Transverse colon (tissue), 4 donors: Measurements from ENCODE around the gene EXOSC10. TPM values are rescaled to one million over a fixed set of nuclear protein-coding genes. Genes with fewer than 3 reads are reported as not detected.
"Not testable (repeated sequence)": the region's sequence is repeated elsewhere in the genome, so short reads cannot be mapped to it uniquely, and the experiment has no call there.

Experiments used
- DNase-seq: peaks from one replicate; pipeline ENCODE4 v3.0.0-alpha.2; 2019
- H3K27ac ChIP-seq, 4 donors: fragments of 200-600 bp; sonication (generic); 2 replicates each; pipeline ENCODE4 v1.5.1; 2016 to 2018; ENCODE audit warnings: inconsistent platforms in 4 of 4
- H3K27me3 ChIP-seq: fragments of 200-600 bp; sonication (generic); 2 replicates; pipeline ENCODE4 v1.5.1; 2017; ENCODE audit warnings: inconsistent platforms
- H3K36me3 ChIP-seq, 4 donors: fragments of 200-600 bp; sonication (generic); 2 replicates each; pipeline ENCODE4 v1.5.1; 2017 to 2019; ENCODE audit warnings: inconsistent platforms in 4 of 4
- H3K4me1 ChIP-seq, 4 donors: fragments of 200-600 bp; sonication (generic); 2 replicates each; pipeline ENCODE4 v1.5.1; 2017 to 2020; ENCODE audit warnings: inconsistent platforms in 4 of 4
- H3K4me3 ChIP-seq, 4 donors: fragments of 200-600 bp; sonication (generic); 1 replicate in 1 of 4; 2 replicates in 3 of 4; pipeline versions ENCODE4 v1.5.1 to v1.6.1; 2017 to 2019; ENCODE audit warnings: inconsistent platforms in 4 of 4
- H3K9me3 ChIP-seq, 2 donors: fragments of 200-600 bp; sonication (generic); 2 replicates each; pipeline ENCODE4 v1.5.1; 2017 to 2019; ENCODE audit warnings: inconsistent platforms in 2 of 2
- CTCF ChIP-seq, 5 experiments: fragments of 200-600 bp in 3 of 5; fragments of 450-650 bp in 2 of 5; sonication (generic) in 3 of 5; IDR thresholded peaks; 1 replicate in 2 of 5; 2 replicates in 3 of 5; pipeline ENCODE4 v1.5.1; 2016 to 2017; ENCODE audit warnings: antibody characterized with exemption in 5 of 5, inconsistent platforms in 3 of 5, mild to moderate bottlenecking in 2 of 5, moderate library complexity in 1 of 5
- EP300 ChIP-seq: sonication (generic); formaldehyde crosslinking; IDR thresholded peaks from one replicate; pipeline ENCODE4 v1.6.1; 2017; ENCODE audit warnings: antibody characterized with exemption, low read depth
- POLR2A ChIP-seq: fragments of 450-650 bp; IDR thresholded peaks from one replicate; pipeline ENCODE4 v1.6.1; 2016; ENCODE audit warnings: antibody characterized with exemption, mild to moderate bottlenecking, moderate library complexity
- POLR2AphosphoS5 ChIP-seq, 3 donors: sonication (generic); formaldehyde crosslinking; IDR thresholded peaks; one replicate each; pipeline ENCODE4 v1.6.1; 2016; ENCODE audit warnings: antibody characterized with exemption in 3 of 3
- WGBS, 2 donors: methylation state at CpG; one replicate each; pipeline ENCODE4 v1.1.5; 2018; ENCODE audit warnings: low coverage in 1 of 2; 5-methylcytosine and 5-hydroxymethylcytosine counted together
- in situ Hi-C, 4 donors: fragments of 200-750 bp; cut with MboI; loops; one replicate each; pipeline versions ENCODE4 v1.15.0 to v1.15.1; 2017; ENCODE audit warnings: low sequenced_read_pairs in 3 of 4, low pct_ligation_motif_present in 1 of 4, low pct_unique_long_range_greater_than_20kb in 1 of 4
- intact Hi-C: fragments of 100-400 bp; cut with DNase I; formaldehyde crosslinking; loops from one replicate; pipeline ENCODE4 v1.15.1; 2023; ENCODE audit warnings: low total_unique reads
- total RNA-seq, 4 donors: library from RNA; depleted of rRNA; stranded (reverse); fragments of >200 nt; gene quantifications; one replicate each; pipeline ENCODE4 v1.1.0, GENCODE V29; 2016

EXOSC10 gene
- total RNA-seq, 4 donors from 2014 or later = 43.8 to 113 (median 68.7) TPM

- peak; percentile 9 for DNase-seq
- no peak for TF ChIP-seq CTCF (IDR thresholded peaks at IDR 0.05)
- no peak for TF ChIP-seq POLR2AphosphoS5 (IDR thresholded peaks at IDR 0.05)
- no peak for TF ChIP-seq POLR2A
- no peak for TF ChIP-seq EP300
- in situ Hi-C loops = no loop called here
Measured at GRCh38 chr1:11100149-11100493, 452 bp upstream of the EXOSC10 start.

GRCh38 chr1:11098931-11099309 lies 749 bp downstream of the EXOSC10 start:
- Histone ChIP-seq H3K9me3 (no peaks in the 10 kb centered on the region), H3K36me3 (peaks cover 0 to 31% (median 12%) of the 10 kb centered on the region in 4 donors), H3K27me3 (no peaks in the 10 kb centered on the region), H3K4me1 (peaks cover 7 to 17% (median 10%) of the 10 kb centered on the region in 4 donors), H3K27ac (peak overlapping the region; percentile 89 to 93 (median 90)), H3K4me3 (peak overlapping the region; percentile 96 to 99 (median 98))
- TF ChIP-seq CTCF (IDR thresholded peaks at IDR 0.05) = no peak
- TF ChIP-seq EP300 = no peak
- TF ChIP-seq POLR2AphosphoS5 (IDR thresholded peaks at IDR 0.05) = no peak
- no peak for TF ChIP-seq POLR2A
- intact Hi-C loops (no loop called here), in situ Hi-C loops (no loop called here)
- 13 to 16% methylated on average over 5 of the region's 5 CpGs for WGBS, 2 donors
- DNase-seq = no peak

More at GRCh38 chr1:11100149-11100493, 452 bp upstream of the EXOSC10 start:
- 12 to 25% methylated on average over 9 to 13 of the region's 13 CpGs for WGBS, 2 donors
- Histone ChIP-seq H3K4me3 (peak overlapping the region in 3 of 4 donors; percentile 96 to 99 (median 97)), H3K27me3 (no peaks in the 10 kb centered on the region), H3K36me3 (peaks cover 0 to 19% (median 7%) of the 10 kb centered on the region in 4 donors), H3K27ac (peak overlapping the region; percentile 89 to 93 (median 90)), H3K4me1 (peaks cover 7 to 17% (median 10%) of the 10 kb centered on the region in 4 donors), H3K9me3 (no peaks in the 10 kb centered on the region)
- intact Hi-C loops = no loop called here

- H3K4me1 ChIP-seq, intact Hi-C loops, DNase-seq, H3K27me3 ChIP-seq, H3K27ac ChIP-seq, in situ Hi-C loops, H3K9me3 ChIP-seq, H3K4me3 ChIP-seq: not testable (repeated sequence)
- H3K36me3 ChIP-seq = peaks cover 0 to 52% (median 20%) of the 10 kb centered on the region in 4 donors
- WGBS, 2 donors = 100% methylated on average over 3 of the region's 3 CpGs; no CpG with 5 or more reads in 1 of the 2 donors
Measured at GRCh38 chr1:11083784-11084183, 15.9 kb downstream of the EXOSC10 start.

- intact Hi-C loops = no loop called here
- H3K9me3 ChIP-seq = no peaks in the 10 kb centered on the region
- no peaks in the 10 kb centered on the region for H3K27me3 ChIP-seq
- no peaks in the 10 kb centered on the region for H3K4me1 ChIP-seq
- no peak for TF ChIP-seq POLR2AphosphoS5 (IDR thresholded peaks at IDR 0.05)
- TF ChIP-seq POLR2A = no peak
- no peak for TF ChIP-seq CTCF (IDR thresholded peaks at IDR 0.05)
- TF ChIP-seq EP300 = no peak
- no peak for DNase-seq
- peaks cover 0 to 57% (median 16%) of the 10 kb centered on the region in 4 donors for H3K36me3 ChIP-seq
- H3K27ac ChIP-seq = no peak overlapping the region
- 94% methylated on average over 12 of the region's 12 CpGs; no CpG with 5 or more reads in 1 of the 2 donors for WGBS, 2 donors
- H3K4me3 ChIP-seq = no peak overlapping the region
- in situ Hi-C loops = no loop called here
Measured at GRCh38 chr1:11080931-11081330, 18.7 kb downstream of the EXOSC10 start.

- no peak for DNase-seq
- in situ Hi-C loops (no loop called here), intact Hi-C loops (no loop called here)
- 95 to 100% methylated on average over 2 of the region's 2 CpGs for WGBS, 2 donors
- Histone ChIP-seq H3K4me3 (no peak overlapping the region), H3K9me3 (no peaks in the 10 kb centered on the region), H3K4me1 (no peaks in the 10 kb centered on the region), H3K27me3 (no peaks in the 10 kb centered on the region), H3K27ac (no peak overlapping the region), H3K36me3 (peaks cover 0 to 79% (median 27%) of the 10 kb centered on the region in 4 donors)
- TF ChIP-seq POLR2A (no peak), EP300 (no peak), CTCF (IDR thresholded peaks at IDR 0.05) (no peak), POLR2AphosphoS5 (IDR thresholded peaks at IDR 0.05) (no peak)
Measured at GRCh38 chr1:11078631-11079030, 21.0 kb downstream of the EXOSC10 start.

GRCh38 chr1:11073398-11073797 lies 26.3 kb downstream of the EXOSC10 start:
- H3K4me1 ChIP-seq, H3K27me3 ChIP-seq, DNase-seq, H3K4me3 ChIP-seq, H3K27ac ChIP-seq, in situ Hi-C loops, H3K9me3 ChIP-seq, intact Hi-C loops: not testable (repeated sequence)
- H3K36me3 ChIP-seq = peaks cover 0 to 65% (median 32%) of the 10 kb centered on the region in 4 donors
- WGBS, 2 donors = 89% methylated on average over 7 of the region's 7 CpGs; no CpG with 5 or more reads in 1 of the 2 donors
